Measurements from ENCODE around the gene FAM83C.
"Not testable (repeated sequence)": the region's sequence is repeated elsewhere in the genome, so short reads cannot be mapped to it uniquely, and the experiment has no call there.

FAM83C gene

DNA sequence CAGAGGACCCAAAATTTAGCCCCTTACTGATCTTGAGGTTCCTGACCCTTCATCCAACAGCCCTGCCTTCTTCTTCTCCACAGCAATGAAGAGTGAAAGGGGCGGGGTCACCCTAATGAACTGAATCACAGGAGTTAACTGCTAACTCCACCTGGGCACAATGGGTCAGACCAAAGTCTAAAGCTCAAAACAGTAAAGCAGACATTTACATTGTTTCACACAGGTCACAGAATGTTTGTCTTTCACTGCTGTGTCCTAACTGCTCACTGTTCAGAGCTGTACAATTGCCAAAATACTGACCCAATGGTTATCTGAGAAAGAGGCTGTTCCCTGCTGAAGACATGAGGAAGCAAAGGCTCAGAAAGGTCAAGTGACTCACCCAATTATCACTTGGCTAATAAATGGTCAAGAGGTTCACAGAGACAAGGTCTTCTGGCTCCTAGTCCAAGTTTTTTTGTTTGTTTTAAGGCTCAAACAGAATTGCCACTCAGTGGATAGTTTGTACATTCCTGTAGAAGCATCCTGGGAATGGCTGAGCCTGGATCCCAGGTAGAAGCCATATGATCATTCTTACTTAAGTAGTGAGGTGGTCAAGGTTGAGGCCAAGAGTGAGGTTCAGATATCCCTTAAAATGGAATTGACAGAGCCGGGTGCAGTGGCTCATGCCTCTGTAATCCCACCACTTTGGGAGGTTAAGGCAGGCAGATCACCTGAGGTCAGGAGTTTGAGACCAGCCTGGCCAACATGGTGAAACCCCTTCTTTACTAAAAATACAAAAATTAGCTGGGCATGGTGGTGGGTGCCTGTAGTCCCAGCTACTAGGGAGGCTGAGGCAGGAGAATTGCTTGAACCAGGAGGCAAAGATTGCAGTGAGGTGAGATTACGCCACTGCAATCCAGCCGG is 35.1 kb upstream of the FAM83C start:
- no peaks in the 10 kb centered on the region for H3K27me3 ChIP-seq (ENCODE audit: control insufficient read depth, insufficient read depth, low read length)
- peaks cover 24% of the 10 kb centered on the region for H3K4me1 ChIP-seq (ENCODE audit: control insufficient read depth, insufficient read depth, low read length)
- no peaks in the 10 kb centered on the region for H3K9me3 ChIP-seq (ENCODE audit: control insufficient read depth, low read length)
- no peaks in the 10 kb centered on the region for H3K36me3 ChIP-seq (ENCODE audit: control insufficient read depth, insufficient read depth, low read length)
- H3K9ac ChIP-seq (ENCODE audit: low read length), result no peak overlapping the region
- no peak overlapping the region for H3K4me3 ChIP-seq (ENCODE audit: low read length)

DNA sequence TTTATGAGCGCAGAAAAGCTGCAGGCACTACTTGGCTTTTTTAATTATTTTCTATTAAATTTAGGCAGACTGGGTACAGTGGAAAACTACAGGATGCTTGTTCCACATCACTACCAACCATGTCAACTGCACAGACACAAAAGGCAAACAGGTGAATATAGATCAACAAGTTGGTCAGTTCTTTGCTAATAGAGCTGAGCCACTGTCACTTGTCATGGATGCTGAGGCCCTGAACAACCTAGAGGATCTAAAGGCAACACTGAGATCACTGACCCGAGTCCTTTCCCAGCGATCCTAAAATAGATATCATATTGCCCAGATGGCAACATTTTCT is 34.5 kb upstream of the FAM83C start:
- no peaks in the 10 kb centered on the region for H3K9me3 ChIP-seq (ENCODE audit: control insufficient read depth, low read length)
- no peaks in the 10 kb centered on the region for H3K27me3 ChIP-seq (ENCODE audit: control insufficient read depth, insufficient read depth, low read length)
- H3K4me1 ChIP-seq (ENCODE audit: control insufficient read depth, insufficient read depth, low read length), result peaks cover 24% of the 10 kb centered on the region
- no peak overlapping the region for H3K9ac ChIP-seq (ENCODE audit: low read length)
- no peak overlapping the region for H3K4me3 ChIP-seq (ENCODE audit: low read length)
- H3K36me3 ChIP-seq (ENCODE audit: control insufficient read depth, insufficient read depth, low read length), result no peaks in the 10 kb centered on the region

DNA sequence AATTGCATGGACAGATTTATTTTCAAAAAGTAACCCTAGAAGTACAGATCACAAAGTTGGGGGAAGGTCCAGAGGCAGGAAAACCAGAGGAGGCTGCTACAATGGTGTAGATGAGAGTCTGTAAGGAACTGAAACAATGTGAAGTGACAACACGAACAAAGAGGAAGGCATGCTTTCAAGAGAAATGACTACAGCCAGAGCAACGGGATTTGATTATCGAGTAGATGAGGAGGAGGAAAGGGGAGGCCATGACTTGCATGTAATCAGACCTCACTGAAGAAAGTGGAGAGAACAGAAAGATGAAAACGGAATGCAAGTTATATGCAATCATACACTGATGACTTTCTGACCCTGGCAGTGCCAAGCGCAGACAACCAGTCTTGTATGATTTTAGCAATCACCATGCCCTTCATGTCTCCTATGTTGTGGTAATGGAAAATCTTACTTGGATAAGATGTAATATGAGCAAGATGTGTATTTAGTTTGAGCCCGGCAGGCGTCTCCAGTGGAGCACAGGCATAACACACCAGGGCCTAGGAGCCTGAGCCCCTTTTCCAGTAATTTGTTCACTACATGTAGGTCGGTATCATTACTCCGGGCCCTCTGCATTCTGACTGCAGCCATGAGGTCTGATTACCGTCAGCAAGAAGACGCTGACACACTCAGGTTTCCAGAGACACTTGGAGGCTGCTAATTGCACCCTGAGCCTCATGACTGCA is 34.0 kb upstream of the FAM83C start:
- peaks cover 24% of the 10 kb centered on the region for H3K4me1 ChIP-seq (ENCODE audit: control insufficient read depth, insufficient read depth, low read length)
- H3K4me3 ChIP-seq (ENCODE audit: low read length), result no peak overlapping the region
- no peaks in the 10 kb centered on the region for H3K36me3 ChIP-seq (ENCODE audit: control insufficient read depth, insufficient read depth, low read length)
- no peak overlapping the region for H3K9ac ChIP-seq (ENCODE audit: low read length)
- no peaks in the 10 kb centered on the region for H3K9me3 ChIP-seq (ENCODE audit: control insufficient read depth, low read length)
- no peaks in the 10 kb centered on the region for H3K27me3 ChIP-seq (ENCODE audit: control insufficient read depth, insufficient read depth, low read length)

DNA sequence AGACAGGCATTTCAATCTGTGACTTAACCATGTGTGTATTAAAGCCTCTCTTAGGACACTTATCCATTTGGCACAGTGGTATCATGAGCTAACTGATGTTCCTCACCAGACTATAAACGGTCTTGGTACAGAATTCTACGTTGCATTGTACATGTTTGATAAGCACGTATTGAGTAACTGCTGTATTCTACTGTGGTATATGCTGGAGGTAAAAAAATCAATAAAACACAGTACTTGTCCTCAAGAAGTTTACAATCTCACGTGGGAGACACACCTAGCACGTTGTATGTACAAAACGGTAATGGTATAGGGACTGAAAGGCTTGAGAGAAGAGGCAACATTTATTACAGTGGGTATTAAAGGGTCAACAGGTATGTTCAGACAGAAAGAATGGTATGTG is 33.2 kb upstream of the FAM83C start:
- H3K4me3 ChIP-seq (ENCODE audit: low read length), result no peak overlapping the region
- no peaks in the 10 kb centered on the region for H3K27me3 ChIP-seq (ENCODE audit: control insufficient read depth, insufficient read depth, low read length)
- peaks cover 26% of the 10 kb centered on the region for H3K4me1 ChIP-seq (ENCODE audit: control insufficient read depth, insufficient read depth, low read length)
- no peaks in the 10 kb centered on the region for H3K36me3 ChIP-seq (ENCODE audit: control insufficient read depth, insufficient read depth, low read length)
- no peak overlapping the region for H3K9ac ChIP-seq (ENCODE audit: low read length)
- H3K9me3 ChIP-seq (ENCODE audit: control insufficient read depth, low read length), result no peaks in the 10 kb centered on the region

DNA sequence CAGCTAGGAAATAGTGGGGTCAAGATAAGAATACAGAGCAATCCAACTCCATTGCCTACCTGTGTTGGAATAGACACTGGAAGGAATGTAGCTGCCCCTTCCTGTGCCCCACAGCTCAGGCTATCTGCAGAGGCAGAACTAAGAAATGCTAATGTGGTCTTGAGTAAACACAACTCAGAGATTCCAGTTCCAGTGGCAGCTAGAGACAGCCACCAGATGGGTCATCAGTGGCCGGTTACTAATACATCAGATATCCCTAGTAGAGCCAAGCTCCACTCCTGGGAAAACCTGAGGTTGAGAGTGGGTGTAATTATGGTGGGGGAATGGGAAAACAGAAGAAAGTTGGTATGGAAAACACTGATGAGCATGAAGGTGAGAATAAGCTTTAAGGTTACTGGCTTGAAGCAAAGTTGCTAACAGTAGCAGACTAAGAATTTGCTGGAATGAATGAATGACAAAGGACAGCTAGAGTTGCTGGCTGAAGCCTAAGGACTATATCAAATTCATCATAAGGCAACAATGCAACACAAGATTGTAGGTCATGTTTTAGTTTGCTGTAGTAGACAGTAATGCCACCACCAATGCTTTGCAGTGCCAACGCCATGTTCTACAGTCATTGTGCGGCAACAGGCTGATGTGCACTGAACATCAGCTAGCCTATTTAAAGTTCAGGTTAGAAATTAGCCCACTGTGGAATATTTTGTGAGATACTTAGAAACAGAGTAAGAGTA is 28.3 kb upstream of the FAM83C start:
- no peak overlapping the region for H3K4me3 ChIP-seq (ENCODE audit: low read length)

DNA sequence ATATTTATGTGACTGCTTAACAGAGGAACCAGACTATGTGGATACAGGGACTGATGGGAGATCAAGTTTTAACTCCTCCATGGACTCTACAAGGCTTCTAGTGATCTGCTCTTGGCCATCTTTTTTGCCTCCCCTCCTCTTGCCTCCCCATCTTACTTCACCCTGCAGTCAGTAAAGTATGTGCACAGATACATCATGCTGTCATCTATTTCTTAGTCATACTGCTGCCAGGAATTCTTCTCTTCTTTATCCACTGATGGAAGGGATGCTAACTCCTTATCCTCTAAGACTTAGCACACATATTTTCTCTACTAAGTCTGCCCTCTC is 27.6 kb upstream of the FAM83C start:
- no peak overlapping the region for H3K9ac ChIP-seq (ENCODE audit: low read length)
- no peaks in the 10 kb centered on the region for H3K27me3 ChIP-seq (ENCODE audit: control insufficient read depth, insufficient read depth, low read length)
- H3K4me1 ChIP-seq (ENCODE audit: control insufficient read depth, insufficient read depth, low read length), result peaks cover 33% of the 10 kb centered on the region
- no peaks in the 10 kb centered on the region for H3K36me3 ChIP-seq (ENCODE audit: control insufficient read depth, insufficient read depth, low read length)
- H3K4me3 ChIP-seq (ENCODE audit: low read length), result no peak overlapping the region
- no peaks in the 10 kb centered on the region for H3K9me3 ChIP-seq (ENCODE audit: control insufficient read depth, low read length)

More for the DNA sequence above, 28.3 kb upstream of the FAM83C start:
- Histone ChIP-seq H3K36me3 (ENCODE audit: control insufficient read depth, insufficient read depth, low read length) (no peaks in the 10 kb centered on the region), H3K9ac (ENCODE audit: low read length) (no peak overlapping the region), H3K9me3 (ENCODE audit: control insufficient read depth, low read length) (no peaks in the 10 kb centered on the region), H3K4me1 (ENCODE audit: control insufficient read depth, insufficient read depth, low read length) (peaks cover 33% of the 10 kb centered on the region), H3K27me3 (ENCODE audit: control insufficient read depth, insufficient read depth, low read length) (no peaks in the 10 kb centered on the region)

DNA sequence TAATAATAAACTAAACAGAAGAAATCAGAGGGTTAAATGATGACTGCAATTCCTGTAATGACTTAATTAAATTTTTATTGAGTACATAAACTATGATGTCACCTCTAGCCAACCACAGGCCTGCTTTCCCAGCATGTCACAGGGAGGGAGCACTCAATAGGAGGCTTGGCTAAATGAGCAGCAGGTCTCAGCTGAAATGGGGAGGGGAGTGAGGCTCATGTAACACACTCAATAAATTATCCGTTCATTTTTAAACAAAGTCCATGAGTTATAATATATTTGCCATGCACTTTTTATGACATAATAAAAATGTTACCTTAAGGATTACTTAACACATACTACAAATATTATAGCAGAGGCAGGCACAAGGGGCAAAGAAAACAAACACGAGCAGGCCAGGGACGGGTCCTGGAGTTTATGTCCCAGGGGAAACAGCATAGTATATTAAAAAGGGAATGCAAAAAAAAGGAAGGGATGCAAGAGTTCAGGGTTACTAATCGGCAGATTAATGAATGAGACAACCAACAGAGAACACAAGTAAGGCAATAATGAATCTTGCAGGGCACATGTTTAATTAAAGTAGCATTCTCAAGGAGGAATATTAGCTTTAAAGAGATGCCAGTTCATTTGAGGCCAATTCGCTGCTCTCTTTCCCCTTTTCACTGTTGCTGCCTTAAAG is 27.1 kb upstream of the FAM83C start:
- Histone ChIP-seq H3K9ac (ENCODE audit: low read length) (no peak overlapping the region), H3K27me3 (ENCODE audit: control insufficient read depth, insufficient read depth, low read length) (no peaks in the 10 kb centered on the region), H3K9me3 (ENCODE audit: control insufficient read depth, low read length) (no peaks in the 10 kb centered on the region), H3K4me1 (ENCODE audit: control insufficient read depth, insufficient read depth, low read length) (peaks cover 33% of the 10 kb centered on the region), H3K36me3 (ENCODE audit: control insufficient read depth, insufficient read depth, low read length) (no peaks in the 10 kb centered on the region), H3K4me3 (ENCODE audit: low read length) (no peak overlapping the region)

DNA sequence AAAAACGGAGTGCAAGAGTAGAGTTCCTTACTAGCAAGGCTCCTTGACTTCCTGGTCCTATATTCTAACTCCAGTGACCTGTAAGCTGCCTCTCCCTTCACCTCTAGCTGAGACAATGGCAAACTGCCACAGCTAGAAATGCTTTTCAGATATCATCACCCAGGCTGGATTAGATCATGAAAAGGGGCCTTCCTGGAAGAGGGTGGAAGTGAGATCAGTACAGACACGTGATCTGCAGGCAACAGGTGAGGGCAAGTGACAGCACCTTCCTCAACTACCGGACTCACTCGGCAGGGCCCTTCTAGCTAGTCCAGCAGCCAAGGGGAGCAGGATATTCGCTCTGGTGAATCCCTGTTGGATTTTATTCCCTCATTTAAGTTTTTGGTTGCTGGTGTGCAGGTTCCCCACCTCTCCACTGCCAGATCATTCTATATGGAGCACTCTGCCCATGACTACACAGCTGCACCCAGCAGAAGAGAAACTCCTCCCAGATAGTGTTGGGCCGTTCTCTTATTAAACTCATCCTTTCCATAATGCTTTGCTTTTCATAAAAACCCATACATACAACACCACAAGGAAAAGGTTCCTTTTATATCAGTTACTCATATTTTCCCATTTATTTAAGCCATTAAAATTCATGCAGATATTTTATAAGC is 26.4 kb upstream of the FAM83C start:
- Histone ChIP-seq H3K4me3 (ENCODE audit: low read length) (no peak overlapping the region), H3K4me1 (ENCODE audit: control insufficient read depth, insufficient read depth, low read length) (peaks cover 33% of the 10 kb centered on the region), H3K27me3 (ENCODE audit: control insufficient read depth, insufficient read depth, low read length) (no peaks in the 10 kb centered on the region), H3K9me3 (ENCODE audit: control insufficient read depth, low read length) (no peaks in the 10 kb centered on the region), H3K36me3 (ENCODE audit: control insufficient read depth, insufficient read depth, low read length) (no peaks in the 10 kb centered on the region), H3K9ac (ENCODE audit: low read length) (peak overlapping the region; percentile 48)

DNA sequence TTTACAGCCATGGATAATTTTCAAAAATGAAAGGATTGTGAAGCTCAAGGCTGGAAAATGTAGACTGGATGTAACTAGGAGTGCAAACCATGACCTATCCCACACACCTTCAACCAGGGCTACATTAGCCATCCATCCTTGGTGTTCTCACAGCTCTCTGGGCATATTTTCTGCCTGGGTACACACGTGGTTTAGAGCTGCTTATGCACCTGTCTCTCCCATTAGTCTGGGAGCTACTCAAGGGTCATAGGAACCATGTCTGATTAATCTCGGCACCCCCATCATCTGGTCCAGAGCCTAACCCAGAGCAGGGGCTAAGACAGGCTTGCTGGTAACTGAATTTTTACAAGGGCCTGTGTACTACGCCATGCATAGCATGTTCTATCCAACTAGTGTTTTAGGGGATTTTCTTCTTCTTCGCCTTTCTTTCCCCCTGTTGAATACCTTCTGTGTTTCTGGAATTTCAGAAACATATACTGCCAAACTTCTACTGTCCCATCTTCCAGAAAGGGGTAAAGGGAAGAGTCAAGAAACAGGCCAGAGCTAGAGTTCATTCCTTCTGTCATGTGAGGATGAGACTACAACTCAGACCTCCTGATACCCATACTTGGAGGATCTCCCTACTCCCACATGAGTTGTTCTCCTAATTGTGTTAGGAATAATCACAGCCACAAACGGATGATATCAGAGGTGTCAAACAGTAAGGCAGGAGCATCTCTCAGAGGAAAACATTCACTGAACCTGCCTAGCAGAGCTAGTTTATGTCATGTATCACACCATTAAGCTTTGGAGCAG is 25.4 kb upstream of the FAM83C start:
- Histone ChIP-seq H3K36me3 (ENCODE audit: control insufficient read depth, insufficient read depth, low read length) (no peaks in the 10 kb centered on the region), H3K9me3 (ENCODE audit: control insufficient read depth, low read length) (no peaks in the 10 kb centered on the region), H3K4me1 (ENCODE audit: control insufficient read depth, insufficient read depth, low read length) (peaks cover 34% of the 10 kb centered on the region), H3K9ac (ENCODE audit: low read length) (no peak overlapping the region), H3K4me3 (ENCODE audit: low read length) (no peak overlapping the region), H3K27me3 (ENCODE audit: control insufficient read depth, insufficient read depth, low read length) (no peaks in the 10 kb centered on the region)

DNA sequence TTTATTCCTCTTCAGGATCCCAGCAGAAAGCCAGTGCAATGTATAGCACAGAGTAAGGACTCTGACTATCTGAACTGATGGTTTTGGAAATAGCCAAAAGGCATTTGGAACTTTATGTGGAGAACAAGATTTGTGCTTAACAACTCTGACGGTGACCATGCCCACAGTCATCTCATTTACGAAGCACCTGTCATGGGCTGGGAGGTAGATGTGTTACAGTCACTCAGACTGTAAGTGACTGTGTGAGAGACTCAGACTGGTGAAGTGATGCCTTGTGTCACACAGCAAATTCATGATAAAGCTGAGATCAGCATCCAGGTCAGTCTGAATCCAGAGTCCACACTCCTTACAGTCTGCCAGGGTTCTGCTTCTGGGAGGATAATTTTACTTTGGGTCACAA is 23.9 kb upstream of the FAM83C start:
- peaks cover 49% of the 10 kb centered on the region for H3K4me1 ChIP-seq (ENCODE audit: control insufficient read depth, insufficient read depth, low read length)
- no peaks in the 10 kb centered on the region for H3K9me3 ChIP-seq (ENCODE audit: control insufficient read depth, low read length)
- no peak overlapping the region for H3K9ac ChIP-seq (ENCODE audit: low read length)

DNA sequence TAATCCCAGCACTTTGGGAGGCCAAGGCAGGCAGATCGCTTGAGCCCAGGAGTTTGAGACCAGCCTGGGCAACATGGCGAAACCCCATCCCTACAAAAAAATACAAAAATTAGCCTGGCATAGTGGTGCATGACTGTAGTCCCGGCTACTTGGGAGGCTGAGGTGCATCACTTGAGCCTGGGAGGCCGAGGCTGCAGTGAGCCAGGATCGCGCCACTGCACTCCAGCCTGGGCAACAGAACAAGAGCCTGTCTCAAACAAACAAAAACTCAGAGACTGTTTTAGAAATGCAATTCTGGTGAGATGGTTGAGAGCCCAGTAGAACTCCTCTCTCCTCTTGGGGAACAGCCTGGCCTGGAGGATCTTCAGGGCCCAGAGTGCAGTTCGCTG is 23.4 kb upstream of the FAM83C start:
- H3K36me3 ChIP-seq (ENCODE audit: control insufficient read depth, insufficient read depth, low read length); H3K9ac ChIP-seq (ENCODE audit: low read length); H3K9me3 ChIP-seq (ENCODE audit: control insufficient read depth, low read length); H3K27me3 ChIP-seq (ENCODE audit: control insufficient read depth, insufficient read depth, low read length); H3K4me3 ChIP-seq (ENCODE audit: low read length): not testable (repeated sequence)
- peaks cover 49% of the 10 kb centered on the region for H3K4me1 ChIP-seq (ENCODE audit: control insufficient read depth, insufficient read depth, low read length)

More for the DNA sequence above, 23.9 kb upstream of the FAM83C start:
- Histone ChIP-seq H3K36me3 (ENCODE audit: control insufficient read depth, insufficient read depth, low read length) (no peaks in the 10 kb centered on the region), H3K27me3 (ENCODE audit: control insufficient read depth, insufficient read depth, low read length) (no peaks in the 10 kb centered on the region), H3K4me3 (ENCODE audit: low read length) (no peak overlapping the region)
